GM21528 (cell line): Measurements from ENCODE around the gene NFATC3.
A peak's percentile ranks its signal among the peaks of the same experiment; 100 is the strongest.

Experiments used
- ATAC-seq: cut with Tn5 transposase; IDR thresholded peaks from one replicate; pipeline ENCODE4 v1.9.1; 2021; ENCODE audit warnings: mild to moderate bottlenecking, moderate library complexity; ENCODE audit not compliant: unreplicated experiment, low FRiP score

Gene NFATC3

GRCh38 chr16:68085259-68086071, at the start of gene NFATC3:
Gene NFATC3, plus strand, starts transcription at chr16:68085370. Its CDS starts 312 bp downstream, at chr16:68085682.
- peak; percentile 53 for ATAC-seq

DNA sequence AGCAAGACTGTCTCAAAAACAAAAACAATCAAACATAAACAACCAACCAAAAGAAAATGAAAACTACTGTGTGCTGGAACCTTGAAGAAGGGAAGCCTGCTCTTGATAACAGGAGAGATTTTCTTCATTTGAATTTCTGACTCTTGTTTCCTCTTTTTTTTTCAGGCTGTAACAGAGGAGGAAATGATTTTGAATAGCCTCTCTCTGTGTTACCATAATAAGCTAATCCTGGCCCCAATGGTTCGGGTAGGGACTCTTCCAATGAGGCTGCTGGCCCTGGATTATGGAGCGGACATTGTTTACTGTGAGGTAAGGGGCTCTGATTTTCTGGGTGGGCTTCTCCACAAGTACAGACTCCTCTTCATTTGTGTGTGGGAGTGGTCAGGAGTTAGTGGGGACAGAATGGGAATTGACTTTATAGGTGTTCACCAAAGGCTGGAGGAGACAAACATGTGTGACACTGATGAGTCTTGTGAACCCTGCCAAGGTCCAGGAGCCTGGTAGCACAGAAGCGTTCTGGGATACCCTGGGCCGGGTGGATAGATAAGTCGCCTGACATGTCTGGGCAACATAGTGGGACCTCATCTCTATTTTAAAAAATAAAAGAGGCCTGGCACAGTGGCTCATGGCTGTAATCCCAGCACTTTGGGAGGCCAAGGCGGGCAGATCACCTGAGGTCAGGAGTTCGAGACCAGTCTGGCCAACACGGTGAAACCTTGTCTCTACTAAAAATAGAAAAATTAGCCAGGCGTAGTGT, 47.2 kb upstream of the NFATC3 start:
- no peak for ATAC-seq

DNA sequence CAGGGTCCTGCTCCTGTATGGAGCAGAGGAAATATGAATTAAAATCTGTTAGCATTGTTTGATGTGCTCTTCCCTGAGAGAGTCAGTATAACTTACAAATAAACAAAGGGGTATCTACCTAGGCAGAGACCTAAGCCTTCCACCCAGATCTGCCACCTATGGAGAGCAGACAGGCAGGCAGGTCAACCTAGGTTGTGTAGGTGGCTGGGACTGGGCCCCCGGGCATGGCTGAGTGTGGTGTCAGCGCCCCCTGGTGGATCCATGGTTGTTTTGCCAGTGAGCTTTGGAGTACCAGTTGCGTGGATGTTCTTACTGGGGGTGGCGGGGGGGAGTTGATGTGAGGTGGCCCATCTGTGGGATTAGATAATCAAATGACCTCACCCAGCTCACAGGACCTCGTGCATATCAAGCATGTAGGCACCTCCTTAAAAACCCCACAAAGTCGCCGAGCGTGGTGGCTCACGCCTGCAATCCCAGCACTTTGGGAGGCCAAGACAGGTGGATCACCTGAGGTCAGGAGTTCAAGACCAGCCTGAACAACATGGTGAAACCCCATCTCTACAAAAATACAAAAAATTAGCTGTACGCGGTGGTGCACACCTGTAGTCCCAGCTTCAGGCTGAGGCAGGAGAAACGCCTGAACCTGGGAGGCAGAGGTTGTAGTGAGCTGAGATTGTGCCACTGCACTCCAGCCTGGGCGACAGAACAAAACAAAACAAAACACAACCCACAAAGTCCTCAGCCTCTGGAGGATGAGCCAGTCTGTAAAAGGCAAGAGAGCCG, 44.5 kb upstream of the NFATC3 start:
- no peak for ATAC-seq

DNA sequence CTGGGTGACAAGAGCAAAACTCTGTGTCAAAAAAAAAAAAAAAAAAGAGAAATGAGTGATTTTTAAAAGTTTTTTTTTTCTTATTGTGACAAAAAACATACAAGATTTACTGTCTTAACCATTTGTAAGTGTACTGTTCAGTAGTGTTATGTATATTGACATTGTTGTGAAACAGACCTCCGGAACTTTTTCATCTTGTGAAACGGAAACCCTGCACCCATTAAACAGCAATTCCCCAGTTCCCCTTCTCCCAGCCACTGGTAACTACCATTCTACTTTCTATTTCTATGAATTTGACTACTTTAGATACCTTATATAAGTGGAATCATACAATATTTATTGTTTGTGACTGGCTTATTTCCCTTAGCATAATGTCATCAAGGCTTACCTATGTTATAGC, 43.4 kb upstream of the NFATC3 start:
- ATAC-seq = no peak

- no peak for ATAC-seq
Measured at GRCh38 chr16:68046106-68046505, 39.1 kb upstream of the NFATC3 start.

DNA sequence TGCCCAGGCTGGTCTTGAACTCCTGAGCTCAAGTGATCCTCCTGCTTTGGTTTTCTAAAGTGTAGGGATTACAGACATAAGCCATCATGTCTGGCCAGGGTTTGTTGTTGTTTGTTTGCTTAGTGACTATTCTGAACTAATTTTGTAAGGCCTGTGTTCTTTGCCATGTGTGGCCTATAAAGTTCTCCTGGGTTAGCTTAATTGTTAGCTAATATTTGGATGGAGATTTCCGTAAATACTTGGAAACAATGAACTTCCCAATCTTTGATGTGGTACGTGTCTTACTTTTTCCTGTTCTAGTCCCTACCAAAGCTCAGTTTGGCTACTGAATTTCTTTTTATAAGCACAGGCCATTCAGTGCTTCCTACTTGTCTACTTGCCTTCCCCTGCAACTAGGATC, 37.2 kb upstream of the NFATC3 start:
- ATAC-seq = no peak

GRCh38 chr16:68049449-68049848, 35.7 kb upstream of the NFATC3 start:
- no peak for ATAC-seq

GRCh38 chr16:68055395-68055794, 29.8 kb upstream of the NFATC3 start:
- no peak for ATAC-seq

- ATAC-seq = no peak
Measured at GRCh38 chr16:68059804-68060203, 25.4 kb upstream of the NFATC3 start.

DNA sequence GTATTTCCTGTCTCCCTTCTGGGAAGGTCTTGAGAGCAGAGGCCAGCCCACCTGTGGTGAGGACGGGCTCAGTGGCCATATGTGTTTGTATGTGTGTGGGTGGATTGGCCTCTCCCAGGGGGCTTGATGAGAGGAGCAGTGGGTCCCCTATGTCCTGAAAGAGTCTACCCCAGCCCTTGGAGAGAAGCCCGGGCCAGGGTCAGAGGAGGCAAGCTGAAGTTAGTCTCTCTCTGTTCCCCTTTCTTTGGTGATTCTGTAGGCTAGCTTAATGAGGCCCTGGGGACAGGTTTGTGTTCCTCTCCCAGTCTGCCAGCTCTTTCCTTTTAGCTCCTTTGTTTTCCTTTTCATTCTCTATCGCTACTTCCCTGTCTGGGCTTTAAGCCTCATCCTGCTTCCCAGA, 23.8 kb upstream of the NFATC3 start:
- ATAC-seq = no peak

GRCh38 chr16:68062910-68063393, 22.2 kb upstream of the NFATC3 start:
- ATAC-seq = no peak

DNA sequence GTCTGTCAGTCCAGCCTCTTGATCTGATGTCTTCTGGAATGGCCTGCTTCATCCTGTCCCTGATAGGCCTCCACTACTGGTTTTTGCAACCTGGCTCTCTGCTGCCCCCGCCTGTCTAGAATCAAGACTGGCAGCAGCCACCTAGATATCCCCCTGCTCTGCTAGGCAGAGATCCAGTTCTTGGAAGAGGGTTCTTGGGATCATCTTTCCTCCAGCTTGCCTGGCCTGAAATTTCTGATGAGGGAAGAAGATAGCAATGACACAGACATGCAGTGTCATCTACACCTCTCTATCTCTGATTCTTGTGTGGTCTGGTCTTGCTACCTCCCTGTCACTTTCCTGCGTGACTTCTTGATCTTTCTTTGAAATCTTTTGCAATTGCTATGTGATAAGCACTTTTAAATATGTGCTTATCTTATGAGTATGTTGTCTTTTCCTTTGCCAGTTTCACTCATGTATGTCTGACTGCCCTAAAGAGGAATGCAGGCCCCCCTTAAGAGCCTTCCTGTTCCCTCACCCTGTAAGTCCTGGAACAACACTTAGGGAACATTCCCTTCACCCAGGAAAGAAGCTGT, 20.3 kb upstream of the NFATC3 start:
- no peak for ATAC-seq

GRCh38 chr16:68065716-68066305, 19.4 kb upstream of the NFATC3 start:
- no peak for ATAC-seq

DNA sequence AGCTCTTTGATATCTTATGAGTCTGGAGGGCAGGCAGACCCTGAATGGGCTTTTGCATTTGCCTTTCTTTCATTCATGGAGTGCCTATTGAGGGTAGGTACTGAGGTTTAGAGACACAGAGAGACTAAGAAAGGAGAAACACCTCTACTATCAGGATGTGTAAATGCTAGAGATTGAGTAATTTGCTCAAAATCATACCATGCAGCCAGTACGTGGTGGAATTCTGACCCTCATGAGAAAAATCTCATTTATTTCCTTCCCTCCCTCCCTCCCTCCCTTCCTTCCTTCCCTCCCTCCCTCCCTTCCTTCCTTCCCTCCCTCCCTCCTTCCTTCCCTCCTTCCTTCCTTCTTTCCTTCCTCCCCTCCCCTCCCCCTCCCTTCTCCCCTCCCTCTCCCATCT, 18.4 kb upstream of the NFATC3 start:
- ATAC-seq = no peak

GRCh38 chr16:68068926-68069325, 16.2 kb upstream of the NFATC3 start:
- no peak for ATAC-seq

DNA sequence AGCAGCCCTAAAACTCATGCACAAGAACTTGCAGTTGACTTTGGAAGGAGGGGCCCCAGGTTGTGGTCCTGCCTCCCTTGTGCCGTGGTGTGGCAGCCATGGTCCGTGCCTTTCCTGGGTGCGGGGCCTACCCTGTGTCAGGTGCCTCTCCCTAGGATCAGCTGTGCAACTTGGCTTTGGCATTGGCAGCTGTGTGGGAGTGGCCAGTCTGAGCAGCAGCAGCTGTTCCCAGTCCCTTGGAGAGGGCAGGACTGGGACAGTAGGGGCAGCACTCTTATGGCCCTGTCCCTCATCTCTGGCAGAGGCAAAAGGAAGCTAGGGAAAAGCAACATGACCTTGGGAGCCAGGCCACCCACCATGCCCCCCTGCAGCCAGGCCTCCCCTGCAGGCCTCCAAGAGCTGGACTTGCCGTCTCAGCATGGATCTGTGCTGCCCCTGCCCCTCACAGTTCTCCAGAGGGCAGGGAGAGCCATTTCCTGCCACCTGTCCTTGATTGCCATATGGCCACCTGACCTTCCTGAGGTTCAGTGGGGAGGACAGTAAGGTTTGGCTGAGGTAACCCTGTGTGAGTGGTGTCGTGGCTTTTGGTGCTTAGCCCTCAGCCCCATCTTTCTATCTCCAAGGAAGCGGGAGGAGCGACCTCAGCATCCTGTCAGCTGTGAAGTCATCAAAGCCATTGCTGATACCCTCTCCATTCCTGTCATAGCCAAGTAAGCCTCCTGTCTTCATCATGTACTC, 15.5 kb upstream of the NFATC3 start:
- ATAC-seq = no peak

- no peak for ATAC-seq
Measured at GRCh38 chr16:68070249-68070730, 14.9 kb upstream of the NFATC3 start.

- ATAC-seq = no peak
Measured at GRCh38 chr16:68070806-68071517, 14.2 kb upstream of the NFATC3 start.

- no peak for ATAC-seq
Measured at GRCh38 chr16:68071518-68071901, 13.7 kb upstream of the NFATC3 start.
